Measurements from ENCODE around the gene PITPNC1.

PITPNC1 gene

DNA sequence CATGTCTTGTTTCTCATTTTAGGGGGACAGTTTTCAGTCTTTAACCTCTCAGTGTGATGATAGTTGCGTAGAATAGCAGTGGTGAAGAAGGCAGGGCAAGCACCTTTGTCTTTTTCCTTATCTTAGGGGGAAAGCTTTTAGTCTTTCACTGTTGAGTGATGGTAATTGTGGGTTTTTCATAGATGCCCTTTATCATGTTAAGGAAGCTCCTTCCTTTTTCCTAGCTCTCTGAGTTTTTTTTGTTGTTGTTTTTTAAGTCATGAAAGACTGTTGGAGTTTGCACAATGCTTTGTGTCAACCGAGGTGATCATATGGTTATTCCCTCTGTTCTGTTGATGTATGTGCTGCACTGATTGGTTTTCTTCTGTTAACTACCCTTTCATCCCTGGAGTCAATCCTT is 356.4 kb downstream of the PITPNC1 start:
- no peak for DNase-seq (ENCODE audit: low spot score)

DNA sequence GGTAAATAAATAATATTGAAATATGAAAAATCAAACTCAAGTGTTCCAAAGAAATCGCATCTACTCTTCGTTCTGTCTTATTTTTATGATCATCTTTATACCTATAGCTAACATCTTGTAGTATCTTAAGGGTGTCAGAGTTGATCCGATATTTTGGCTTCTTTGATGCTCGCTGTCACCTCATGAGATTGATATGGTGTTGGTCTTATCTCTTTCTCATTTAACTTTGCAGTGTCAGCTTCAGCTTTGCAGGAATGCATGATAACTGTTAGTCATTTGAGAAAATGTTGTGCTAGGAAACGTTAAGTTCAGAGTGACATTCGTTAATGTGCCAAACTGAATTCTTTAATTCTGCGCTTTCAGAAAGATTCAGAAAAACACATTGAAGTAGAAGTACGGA is 360.1 kb downstream of the PITPNC1 start:
- no peak for DNase-seq (ENCODE audit: low spot score)

DNA sequence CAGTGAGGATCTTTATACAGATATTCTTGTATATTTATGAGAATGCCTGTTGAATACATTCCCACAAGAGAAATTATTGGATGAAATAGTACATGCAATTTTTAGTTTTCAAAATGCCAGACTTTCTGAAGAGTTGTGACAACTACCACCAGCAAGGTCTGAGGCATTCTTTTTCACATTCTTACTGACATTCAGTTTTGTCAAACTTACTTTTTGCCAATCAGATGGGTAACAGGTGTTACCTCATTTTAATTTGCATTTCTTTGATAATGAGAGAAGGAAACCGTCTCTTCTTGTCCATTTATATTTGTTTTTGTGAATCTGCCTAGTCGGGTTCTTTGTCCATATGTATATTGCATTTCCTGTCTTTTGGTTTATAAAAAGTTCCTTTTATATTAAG is 364.9 kb downstream of the PITPNC1 start:
- no peak for DNase-seq (ENCODE audit: low spot score)

Measured in hepatic stellate cell (primary cell).